Measurements from ENCODE around the gene ADARB2. TPM values are rescaled to one million over a fixed set of nuclear protein-coding genes. Genes with fewer than 3 reads are reported as not detected.

The ADARB2 gene
- total RNA-seq, 4 donors from 2014 or later, result 0.13 to 6.1 (median 0.57) TPM

GRCh38 chr10:1591742-1592141, 145.6 kb downstream of the ADARB2 start:
- DNase-seq (ENCODE audit: low spot score) (no peak), ATAC-seq (ENCODE audit: low FRiP score) (no peak)
- TF ChIP-seq, protein P1, sequence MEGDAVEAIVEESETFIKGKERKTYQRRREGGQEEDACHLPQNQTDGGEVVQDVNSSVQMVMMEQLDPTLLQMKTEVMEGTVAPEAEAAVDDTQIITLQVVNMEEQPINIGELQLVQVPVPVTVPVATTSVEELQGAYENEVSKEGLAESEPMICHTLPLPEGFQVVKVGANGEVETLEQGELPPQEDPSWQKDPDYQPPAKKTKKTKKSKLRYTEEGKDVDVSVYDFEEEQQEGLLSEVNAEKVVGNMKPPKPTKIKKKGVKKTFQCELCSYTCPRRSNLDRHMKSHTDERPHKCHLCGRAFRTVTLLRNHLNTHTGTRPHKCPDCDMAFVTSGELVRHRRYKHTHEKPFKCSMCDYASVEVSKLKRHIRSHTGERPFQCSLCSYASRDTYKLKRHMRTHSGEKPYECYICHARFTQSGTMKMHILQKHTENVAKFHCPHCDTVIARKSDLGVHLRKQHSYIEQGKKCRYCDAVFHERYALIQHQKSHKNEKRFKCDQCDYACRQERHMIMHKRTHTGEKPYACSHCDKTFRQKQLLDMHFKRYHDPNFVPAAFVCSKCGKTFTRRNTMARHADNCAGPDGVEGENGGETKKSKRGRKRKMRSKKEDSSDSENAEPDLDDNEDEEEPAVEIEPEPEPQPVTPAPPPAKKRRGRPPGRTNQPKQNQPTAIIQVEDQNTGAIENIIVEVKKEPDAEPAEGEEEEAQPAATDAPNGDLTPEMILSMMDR (IDR thresholded peaks at IDR 0.05), result no peak

DNA sequence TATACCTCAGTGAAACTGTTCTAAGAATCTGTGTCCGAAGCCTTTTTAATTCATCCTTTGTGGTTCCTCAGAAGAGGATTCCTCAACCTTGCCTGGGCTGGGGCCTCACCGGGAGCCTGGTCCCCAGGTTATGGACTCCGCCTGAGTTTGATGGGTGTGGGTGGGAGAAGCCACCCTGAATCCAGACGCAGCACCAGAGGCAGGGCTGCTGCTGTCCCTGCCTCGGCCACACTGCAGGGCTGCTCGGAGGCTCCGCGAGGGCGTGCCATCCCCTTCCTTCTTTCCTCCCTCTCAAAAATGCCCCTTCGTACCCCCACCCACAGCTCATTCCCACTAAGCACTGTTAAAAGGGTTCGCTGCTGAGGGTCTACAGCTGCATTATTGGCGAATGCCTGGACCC, 146.3 kb downstream of the ADARB2 start:
- TF ChIP-seq, protein P1 (IDR thresholded peaks at IDR 0.05), result no peak
- DNase-seq (ENCODE audit: low spot score) (no peak), ATAC-seq (ENCODE audit: low FRiP score) (no peak)

GRCh38 chr10:1589257-1589656, 148.1 kb downstream of the ADARB2 start:
- TF ChIP-seq, protein P1 (IDR thresholded peaks at IDR 0.05), result no peak
- ATAC-seq (ENCODE audit: low FRiP score) (no peak), DNase-seq (ENCODE audit: low spot score) (no peak)

- no peak for ATAC-seq (ENCODE audit: low FRiP score)
- no peak for DNase-seq (ENCODE audit: low spot score)
- TF ChIP-seq, protein P1 (IDR thresholded peaks at IDR 0.05), result no peak
Measured at GRCh38 chr10:1582739-1583138, 154.6 kb downstream of the ADARB2 start.

DNA sequence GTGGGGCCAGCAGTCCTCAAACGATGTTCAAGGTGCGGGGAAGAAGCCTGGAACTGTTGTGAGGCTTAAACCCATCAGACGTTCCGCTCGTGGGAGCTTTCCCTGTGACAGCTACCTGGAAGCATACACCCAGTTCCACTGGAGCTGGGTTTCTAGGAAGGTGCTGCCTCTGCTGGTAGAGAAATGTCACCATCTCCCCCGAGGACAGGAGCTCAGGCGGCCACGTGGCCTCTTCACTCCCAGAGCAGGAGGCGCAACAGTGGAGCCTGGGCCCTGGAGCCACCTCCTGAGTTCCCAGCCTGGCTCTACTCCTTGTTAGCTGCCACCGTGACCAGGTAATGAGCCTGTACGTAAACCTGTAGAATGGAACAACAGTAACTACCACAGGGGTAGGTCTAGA, 156.1 kb downstream of the ADARB2 start:
- DNase-seq (ENCODE audit: low spot score), result no peak
- no peak for ATAC-seq (ENCODE audit: low FRiP score)
- TF ChIP-seq, protein P1 (IDR thresholded peaks at IDR 0.05), result no peak

GRCh38 chr10:1579671-1580070, 157.7 kb downstream of the ADARB2 start:
- ATAC-seq (ENCODE audit: low FRiP score), result no peak
- TF ChIP-seq, protein P1 (IDR thresholded peaks at IDR 0.05), result no peak
- no peak for DNase-seq (ENCODE audit: low spot score)

- DNase-seq (ENCODE audit: low spot score) (no peak), ATAC-seq (ENCODE audit: low FRiP score) (no peak)
- TF ChIP-seq, protein P1 (IDR thresholded peaks at IDR 0.05), result no peak
Measured at GRCh38 chr10:1579141-1579491, 158.2 kb downstream of the ADARB2 start.
